GM19023 (cell line): ENCODE results near the gene PODXL.
A peak's percentile ranks its signal among the peaks of the same experiment; 100 is the strongest.

Experiments
- ATAC-seq: cut with Tn5 transposase; IDR thresholded peaks from one replicate; pipeline ENCODE4 v1.9.1; 2021; ENCODE audit warnings: mild to moderate bottlenecking, moderate library complexity; ENCODE audit not compliant: unreplicated experiment

Gene PODXL

DNA sequence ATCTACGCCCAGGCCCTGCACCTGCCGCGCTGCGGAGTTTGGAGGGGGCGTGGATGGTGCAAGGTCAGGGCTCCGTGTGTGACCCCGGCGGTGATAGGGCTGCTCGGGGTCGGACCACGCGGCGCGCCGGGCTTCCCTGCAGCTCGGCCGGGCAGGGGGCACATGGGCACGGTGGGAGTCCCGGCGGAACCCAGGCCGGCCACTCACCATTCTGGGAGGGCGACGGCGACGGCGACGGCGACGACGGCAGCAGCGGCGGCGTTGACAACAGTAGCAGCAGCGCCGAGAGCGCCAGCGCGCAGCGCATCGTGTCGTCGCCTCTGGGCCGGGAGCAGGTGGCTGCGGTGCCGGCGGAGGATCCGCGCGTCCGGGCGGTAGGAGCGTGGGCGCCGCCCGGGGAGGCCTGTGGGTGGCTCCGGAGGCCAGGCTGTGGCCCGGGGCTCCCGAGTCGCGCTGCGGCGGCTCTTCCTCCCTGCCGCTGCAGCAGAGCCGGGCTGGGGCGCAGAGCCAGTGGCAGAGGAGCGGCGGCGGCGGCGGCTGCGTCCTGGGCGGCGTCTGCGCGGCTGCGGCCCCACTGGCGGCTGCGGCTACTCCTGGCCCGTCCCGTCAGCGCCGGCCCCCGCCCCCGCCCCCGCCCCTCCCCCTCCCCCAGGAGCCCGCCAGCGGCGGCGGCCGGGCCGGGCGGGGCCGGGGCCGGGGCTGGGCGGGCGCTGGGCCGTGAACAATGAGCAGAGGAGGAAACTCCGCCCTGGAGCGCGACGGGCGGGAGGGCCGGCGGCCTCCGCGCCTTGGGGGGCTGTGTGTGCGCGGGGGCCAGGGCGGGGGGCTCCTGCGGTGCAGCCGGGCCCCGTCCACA lies at the start of gene PODXL:
TSS of gene PODXL (minus strand) at position 576 of the 856 bp plus-strand sequence. CDS start at position 307, 269 bp downstream.
- peak; percentile 65 for ATAC-seq

DNA sequence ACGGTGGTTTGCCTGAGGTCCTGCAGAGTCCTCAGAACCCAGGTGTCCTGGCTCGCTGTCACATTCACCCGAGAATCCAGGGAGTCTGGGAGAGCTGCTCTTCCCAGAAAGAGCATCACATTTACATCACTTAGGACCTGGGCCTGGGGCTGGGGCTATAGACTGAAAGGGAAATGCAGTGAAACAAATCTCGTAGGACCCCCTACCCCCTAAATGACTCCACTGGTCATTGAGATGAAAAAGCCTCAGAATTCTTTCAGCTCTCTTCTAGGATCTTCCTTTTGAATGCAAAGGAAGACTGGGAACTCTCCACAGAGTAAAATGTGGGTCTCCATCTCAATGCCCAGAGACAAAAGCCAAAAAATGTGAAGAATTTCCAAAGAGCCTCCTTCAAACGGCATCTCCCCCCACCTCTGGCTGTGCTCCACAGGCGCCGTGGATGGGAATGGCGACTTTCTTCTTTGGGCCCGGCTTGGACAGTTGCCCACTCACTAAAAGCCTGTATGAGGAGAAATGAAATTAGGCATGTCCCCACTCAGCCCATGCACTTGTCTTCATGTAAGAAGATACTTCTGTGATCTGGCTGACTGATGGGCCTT lies 49.0 kb upstream of the PODXL start:
- ATAC-seq: no peak

DNA sequence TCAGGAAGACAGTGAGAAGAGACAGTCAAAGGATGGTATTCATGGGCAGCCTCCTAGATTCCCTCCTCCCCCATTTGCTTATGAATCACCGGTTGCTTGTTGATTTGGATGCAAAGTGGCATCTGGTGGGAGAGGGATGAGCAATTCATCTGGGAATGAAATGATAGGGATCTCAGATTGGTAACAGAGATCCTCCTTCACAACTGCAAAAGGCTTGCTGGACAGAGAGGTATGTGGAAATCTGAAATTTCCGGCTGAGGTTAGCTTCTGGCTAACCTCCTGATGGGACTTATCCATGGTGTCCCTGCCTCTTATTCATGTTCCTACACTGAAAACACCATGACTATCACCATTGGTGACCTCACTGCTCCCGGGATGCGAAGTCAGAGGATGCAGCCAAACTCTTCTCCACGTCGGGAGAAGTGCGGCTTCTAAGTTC lies 48.4 kb upstream of the PODXL start:
- no peak for ATAC-seq

DNA sequence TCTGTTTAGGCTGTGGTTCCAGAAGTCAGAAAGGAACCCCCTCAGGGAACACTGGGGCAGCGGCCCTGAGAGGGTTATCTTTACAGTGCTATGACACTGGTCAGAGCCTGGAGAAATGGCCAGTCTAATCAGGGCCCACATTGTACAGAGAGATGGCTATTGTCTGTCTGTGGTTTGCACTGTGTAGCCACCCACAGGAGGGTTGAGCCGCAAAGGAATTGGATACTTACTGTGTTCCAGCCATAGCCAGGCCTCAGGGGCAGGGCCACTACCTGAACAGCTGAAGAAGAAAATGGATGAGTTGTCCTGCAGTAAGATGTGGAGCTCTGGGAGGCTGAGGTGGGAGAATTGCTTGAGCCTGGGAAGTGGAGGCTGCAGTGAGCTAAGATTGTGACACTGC lies 47.5 kb upstream of the PODXL start:
- no peak for ATAC-seq

DNA sequence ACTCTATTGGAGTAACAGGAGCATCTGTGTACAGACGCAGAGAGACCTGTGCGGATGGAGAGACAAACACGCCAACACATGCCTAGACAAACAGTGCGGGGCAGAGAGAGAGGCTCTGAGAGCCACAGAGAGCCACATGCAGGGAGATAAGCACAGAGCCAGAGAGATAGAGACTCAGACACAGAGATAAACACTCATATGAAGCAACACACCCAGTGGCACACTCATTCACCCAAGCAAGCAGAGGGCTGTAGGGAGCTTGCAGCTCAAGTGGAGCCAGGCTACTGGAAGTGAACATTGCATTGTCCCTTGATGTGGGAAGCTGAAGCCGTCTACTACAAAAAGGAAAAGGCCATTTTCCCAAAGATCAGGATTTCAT lies 46.6 kb upstream of the PODXL start:
- ATAC-seq: no peak

DNA sequence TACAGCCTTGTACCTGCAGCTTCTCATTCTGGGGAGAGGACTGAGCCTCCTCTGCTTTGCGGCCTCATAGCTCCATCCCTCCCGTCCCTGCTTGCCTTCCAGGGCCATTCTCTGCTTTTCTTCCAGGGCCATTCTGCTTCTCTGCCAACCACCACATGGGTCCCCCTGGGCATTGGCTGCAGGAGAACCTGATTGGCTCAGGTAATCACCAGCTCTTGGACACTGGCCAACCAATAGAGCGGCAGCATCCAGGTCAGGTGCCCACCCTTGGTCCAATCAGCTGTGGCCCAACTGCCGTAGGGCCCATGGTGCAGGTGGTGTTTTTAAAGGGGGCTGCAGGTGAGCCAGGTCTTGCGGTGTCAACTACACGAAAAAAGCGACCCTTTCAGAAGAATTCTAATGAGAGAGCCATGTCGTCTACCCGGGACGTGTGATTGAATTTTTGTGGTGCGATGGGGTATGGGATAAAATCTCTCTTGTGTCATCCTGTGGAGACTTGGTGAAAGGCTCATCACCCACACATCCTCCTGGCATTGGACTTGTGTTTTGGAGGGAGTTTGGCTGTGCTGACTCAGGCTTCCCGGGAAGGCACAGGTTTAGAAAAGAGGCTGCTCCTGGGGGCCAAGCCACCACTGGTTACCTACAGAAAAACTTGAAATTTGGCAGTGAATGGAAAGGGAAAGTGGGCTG lies 46.0 kb upstream of the PODXL start:
- ATAC-seq: no peak

DNA sequence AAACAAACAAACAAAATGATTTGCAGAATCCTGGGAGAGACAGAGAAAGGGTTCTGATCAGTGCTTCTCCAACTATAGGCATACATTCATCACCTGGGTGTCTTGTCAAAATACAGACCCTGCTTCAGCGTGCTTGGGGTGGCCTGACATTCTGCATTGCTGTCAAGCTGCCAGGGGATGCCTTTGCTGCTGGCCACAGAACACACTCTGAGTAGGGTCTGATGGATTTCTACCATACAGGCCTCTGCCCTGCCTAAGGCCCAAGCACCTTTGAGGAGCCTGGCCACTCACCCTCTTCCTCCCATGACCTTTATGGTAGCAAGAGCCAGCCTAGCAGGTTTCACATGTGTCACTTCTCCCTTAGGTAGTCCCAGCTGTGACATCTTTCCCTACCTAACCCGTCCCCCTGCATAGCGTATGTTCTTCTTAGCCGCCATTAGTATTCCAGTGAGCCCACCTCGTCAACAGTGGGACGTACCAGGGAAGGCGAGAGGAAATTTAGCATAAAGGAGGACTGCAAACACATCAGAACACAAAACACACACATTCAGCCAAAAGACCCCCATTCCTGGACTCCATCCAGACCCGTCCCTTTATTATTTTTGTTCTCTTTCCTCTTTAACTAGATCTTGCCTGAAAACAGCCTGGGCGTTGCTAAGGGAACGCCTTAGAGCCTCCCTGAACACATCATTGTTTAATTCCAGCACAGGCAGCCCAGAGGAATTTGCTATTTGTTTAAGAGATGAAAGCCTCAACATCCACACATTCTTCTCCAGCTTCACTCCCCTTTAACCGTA lies 43.9 kb upstream of the PODXL start:
- no peak for ATAC-seq

DNA sequence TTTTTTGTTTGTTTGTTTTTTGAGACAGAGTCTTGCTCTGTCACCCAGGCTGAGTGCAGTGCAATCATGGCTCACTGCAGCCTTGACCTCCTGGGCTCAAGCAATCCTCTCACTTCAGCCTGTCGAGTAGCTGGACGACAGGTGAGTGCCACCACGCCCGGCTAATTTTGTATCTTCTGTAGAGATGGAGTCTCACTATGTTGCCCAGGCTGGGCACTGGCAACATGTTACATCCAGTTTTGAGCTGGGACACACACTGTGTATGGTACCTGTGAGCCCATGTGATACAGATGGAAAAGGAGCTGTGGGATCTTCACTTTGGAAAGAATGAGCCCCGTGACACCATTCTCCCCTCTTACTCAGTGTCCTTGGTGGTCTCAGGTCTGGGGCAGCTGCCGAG lies 40.4 kb upstream of the PODXL start:
- ATAC-seq: no peak

DNA sequence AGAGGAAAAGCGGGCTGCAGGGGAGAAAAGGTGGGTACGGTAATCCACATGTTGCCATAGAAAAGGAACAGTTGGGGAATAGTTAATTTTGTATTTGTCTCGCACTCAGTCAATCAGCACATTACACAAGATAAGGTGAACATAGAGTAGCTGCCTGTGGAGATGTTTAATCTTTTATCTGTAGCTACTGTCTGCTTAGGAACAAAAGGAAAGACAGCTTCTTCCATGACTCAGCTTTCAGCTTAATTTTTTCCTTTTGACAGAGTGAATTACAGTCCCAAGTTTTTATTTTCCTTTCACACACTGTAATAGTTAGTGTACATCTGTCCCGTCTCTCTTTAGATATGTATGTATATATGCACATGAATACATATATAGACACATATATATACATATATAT lies 39.3 kb upstream of the PODXL start:
- ATAC-seq: no peak

DNA sequence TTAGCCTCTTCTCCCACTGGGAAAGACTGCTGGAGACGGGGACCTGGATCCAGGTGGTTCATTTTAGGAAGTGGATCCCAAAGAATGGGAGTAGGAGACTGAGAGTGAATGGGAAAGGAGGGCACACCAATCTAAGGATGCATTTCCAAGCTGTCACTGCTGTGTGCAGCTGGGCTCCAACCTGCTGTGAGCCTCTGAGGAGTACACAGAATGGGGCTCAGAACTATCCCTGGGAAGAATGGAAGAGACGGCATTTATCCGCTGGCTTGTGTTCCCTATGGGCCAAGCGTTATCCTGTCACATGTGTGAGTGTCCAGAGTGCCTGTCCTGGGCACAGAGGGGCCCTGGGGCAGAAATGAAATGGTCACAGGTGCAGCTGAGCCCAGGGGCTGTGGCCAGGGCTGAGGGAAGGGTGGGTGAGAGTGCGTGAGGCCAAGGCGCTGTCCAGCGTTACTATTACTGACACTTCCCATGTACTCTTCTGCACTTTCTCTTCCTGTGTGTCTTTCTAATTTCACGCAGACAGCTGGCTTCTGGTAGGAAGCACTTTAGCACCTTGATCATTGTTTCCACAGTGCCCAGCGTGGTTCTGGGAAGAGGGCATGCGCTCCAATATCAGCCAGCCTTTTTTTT lies 35.4 kb upstream of the PODXL start:
- no peak for ATAC-seq

DNA sequence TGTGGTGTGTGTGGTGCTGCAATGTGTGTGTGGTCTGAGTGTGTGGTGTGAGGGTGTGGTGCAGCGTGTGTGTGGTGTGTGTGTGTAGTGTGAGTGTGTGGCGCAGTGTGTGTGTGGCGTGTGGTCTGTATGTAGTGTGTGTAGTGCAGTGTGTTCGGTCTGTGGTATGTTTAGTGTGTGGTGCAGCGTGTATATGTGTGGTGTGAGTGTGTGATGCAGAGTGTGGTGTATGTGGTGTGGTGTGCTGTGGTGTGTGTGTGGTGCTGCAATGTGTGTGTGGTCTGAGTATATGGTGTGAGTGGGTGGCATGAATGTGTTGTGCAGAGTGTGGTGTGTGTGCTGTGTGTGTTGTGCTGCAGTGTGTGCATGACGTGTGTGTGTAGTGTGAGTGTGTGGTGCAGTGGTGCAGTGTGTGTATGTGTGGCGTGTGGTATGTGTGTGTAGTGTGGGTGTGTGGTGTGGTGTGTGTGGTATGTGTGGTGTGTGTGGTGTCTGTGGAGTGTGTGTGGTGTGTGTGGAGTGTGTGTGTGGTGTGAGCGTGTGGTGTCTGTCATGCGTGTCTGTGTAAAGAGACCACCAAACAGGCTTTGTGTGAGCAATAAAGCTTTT lies 31.0 kb upstream of the PODXL start:
- ATAC-seq: no peak

DNA sequence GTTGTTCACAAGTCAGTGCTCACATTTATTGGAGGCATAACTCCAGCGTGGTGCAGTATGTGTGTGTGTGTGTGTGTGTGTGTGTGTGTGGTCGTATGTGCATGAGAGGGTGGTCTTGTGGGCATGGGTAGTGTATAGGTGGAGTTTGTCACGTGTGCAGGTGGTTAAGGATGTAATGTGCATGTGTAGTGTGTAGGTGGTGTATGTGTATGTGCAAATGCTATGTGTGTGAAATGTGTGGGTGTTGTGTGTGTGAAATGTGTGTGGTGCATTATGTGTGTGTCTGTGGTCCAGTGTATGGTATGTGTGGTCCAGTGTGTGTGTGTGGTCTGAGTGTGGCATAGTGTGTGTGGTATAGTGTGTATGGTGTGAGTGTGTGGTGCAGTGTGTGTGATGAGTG lies 30.3 kb upstream of the PODXL start:
- no peak for ATAC-seq

DNA sequence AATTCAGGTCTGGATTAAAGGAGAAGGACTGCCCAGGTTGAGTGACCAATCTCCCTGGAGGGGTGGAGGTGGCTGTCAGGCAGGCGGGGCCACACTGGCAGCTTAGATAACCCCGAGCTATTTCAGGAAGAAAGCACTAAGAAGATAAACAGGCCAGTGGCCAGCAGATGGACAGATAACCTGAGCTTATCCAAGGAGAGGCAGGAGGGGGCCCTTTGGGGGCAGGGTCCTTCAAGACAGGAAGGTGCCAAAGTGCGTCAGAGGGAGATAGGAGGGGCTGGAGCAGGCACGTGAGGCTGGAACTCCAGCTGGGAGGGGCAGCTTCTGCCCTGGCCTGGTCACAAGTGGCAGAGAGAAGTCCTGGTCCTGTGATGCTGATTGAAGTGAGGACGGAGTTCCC lies 29.8 kb upstream of the PODXL start:
- no peak for ATAC-seq

DNA sequence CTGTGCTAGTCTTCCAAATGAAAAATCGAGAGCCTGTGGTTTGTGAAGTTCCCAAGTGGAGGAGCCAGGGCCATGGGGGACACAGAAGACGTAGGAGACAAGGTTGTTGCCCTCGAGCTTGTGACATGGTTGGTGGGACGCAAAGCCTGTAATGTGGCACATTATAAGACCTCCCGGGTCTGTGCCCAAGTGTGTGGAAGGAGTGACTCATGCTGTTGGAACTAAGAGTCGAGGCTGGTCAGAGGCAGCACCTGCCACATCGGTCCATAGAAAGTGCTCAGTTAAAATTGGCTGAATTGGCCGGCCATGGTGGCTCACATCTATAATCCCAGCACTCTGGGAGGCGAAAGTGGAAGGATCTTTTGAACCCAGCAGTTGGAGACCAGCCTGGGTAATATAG lies 27.0 kb upstream of the PODXL start:
- no peak for ATAC-seq

DNA sequence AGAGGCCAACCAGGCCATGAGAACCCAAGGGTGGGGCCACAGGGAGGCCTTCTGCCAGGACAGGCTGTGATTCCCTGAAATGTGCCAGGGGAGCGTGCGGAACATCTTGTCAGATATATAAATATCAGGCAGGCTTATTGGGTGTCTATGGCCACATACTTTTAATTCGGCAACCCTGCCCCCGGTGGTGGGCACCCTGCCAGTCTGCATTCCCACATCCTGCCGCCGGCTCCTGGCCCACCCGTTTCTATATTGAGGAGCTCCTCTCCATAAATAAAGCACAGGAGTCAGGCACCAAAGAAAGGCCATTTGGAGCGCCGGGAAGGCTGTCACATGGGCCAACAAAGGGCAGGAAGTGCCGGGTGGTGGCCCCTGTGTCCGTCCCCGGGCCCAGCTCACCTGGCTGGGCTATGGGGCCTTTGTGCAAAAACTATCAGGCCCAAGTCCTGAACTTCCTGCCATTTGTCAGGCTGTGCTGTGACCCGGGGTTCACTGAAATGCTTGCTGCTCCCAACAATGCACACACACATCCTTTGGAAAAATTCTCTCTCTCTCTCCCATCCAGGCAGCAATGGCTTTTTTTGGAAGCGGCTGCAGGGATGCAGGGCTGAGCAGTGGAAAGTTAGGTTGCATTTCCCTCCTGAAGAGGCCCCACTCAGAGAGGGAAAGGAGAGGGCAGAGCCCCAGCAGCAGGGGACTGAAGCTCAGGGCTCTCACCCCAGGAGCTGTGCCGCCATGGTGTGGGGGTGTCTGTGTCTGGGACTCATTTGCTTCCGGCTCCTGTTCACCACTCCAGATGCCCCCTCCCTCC lies 25.0 kb upstream of the PODXL start:
- no peak for ATAC-seq

DNA sequence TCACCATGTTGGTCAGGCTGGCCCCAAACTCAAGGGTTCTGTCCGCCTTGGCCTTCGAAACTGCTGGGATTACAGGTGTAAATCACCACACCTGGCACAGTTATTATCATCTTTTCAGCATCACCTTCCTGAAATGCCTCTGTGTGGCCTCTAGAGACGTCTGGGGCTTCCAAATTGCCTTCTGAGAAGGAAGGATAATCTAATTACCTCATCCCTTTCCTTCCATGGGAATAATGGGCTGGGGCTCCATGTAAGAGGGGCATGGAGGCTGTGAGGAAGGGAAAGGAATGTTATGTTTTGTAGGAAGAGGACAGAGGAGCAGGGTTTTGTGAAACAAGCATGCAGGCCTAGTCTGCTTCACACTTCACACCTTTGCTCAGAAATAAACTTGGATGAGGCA lies 22.2 kb upstream of the PODXL start:
- no peak for ATAC-seq

DNA sequence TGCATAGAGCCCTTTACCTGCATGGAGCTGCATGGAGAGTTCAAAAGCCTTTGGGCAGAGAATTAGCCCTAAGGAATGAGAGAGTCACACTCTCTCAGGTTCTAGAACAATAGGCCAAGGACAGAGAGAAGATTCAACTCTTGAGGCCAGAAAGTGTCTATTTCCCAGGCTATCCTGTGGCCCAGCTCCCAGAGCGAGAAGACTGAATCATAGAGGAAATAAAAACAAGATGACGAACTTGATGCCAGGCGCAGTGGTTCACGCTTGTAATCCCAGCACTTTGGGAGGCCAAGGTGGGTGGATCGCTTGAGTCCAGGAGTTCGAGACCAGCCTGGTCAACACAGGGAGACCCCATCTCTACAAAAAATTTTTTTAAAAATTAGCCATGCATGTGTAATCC lies 18.3 kb upstream of the PODXL start:
- no peak for ATAC-seq

DNA sequence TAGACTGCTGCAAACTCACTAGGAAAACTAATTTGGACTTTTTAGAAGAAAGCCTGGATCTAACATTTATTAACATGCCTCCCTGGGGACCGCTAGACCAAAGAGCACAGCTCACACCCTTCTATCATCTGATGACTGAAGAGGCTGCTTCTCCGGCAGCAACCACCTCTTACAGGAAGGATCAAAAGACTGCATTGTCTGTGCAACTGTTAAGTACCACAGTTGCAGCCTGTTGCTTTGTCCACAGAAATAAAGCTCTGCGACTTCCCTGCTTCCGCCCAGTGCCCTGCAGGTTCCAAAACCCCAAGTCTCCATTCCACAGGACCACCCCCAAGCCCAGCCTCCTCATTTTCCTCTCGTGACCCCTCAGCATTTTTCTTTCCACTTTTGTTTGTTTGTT lies 14.0 kb upstream of the PODXL start:
- ATAC-seq: no peak

DNA sequence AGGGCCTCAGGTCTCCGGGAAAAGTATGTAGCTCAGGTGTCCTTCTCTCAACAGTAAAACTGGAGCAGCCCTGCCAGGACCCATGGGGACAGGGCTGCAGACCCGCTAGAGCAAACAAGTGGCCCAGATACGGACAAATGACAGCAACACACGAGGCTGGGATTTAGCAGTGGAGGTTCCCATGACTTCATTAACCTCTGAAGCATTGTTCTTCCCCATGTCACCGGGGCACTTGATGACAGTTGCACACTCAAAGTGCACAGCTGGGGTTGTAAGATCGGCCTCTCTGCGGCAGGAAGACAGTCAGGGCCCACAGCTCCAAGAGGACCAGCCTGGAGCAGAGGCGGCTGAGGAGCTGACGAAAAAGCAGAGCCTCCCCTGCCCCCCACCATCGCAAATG lies 12.5 kb upstream of the PODXL start:
- no peak for ATAC-seq

DNA sequence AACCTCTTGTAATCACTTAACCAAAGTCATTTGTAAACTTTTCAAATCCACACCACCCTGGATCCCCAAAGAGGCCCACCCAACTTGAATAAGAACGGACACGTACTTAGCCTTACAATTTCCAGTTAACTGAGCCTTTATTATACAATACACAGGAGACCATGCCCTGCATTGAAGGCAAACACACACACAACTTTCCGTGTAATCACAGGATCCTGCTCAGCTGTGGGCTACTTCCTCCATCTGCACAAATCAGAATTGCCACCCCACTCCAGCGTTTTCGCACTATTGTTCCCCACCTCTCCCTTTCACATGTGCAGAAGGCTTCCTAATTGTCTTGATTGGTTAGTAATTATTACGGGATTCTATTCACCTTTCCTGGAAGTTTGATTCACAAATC lies 12.1 kb upstream of the PODXL start:
- ATAC-seq: no peak
